RWPE1 (cell line): ENCODE measurements around the gene FOXC1.

Source experiments
- CTCF ChIA-PET: fragments of 350-600 bp; sonication (Branson Sonifier 250); formaldehyde crosslinking; extraction: SDS; loops from one replicate; lab custom pipeline; 2021; lab: Yijun Ruan, JAX
- POLR2A ChIA-PET: fragments of 400-600 bp; formaldehyde crosslinking; extraction: SDS; loops from one replicate; lab custom pipeline; 2020; ENCODE audit warnings: antibody characterized with exemption; ENCODE audit not compliant: low non-redundant PET; lab: Yijun Ruan, JAX
- DNase-seq: peaks from one replicate; pipeline ENCODE4 v3.0.0; 2012; ENCODE audit warnings: low spot score
- H3K27ac ChIP-seq: fragments of 450-650 bp; 2 replicates; pipeline ENCODE4 v1.5.1; 2017
- CTCF ChIP-seq: fragments of 450-650 bp; conservative IDR thresholded peaks from 2 replicates; pipeline ENCODE4 v1.5.1; 2017; ENCODE audit warnings: low read depth, mild to moderate bottlenecking

Gene FOXC1

GRCh38 chr6:1615151-1615852 is 5.6 kb downstream of the FOXC1 start:
- no peak for DNase-seq
- H3K27ac ChIP-seq: no peak overlapping the region
- POLR2A ChIA-PET: interaction anchor here (0.6 kb wide), 1 partner anchor 12 kb away, joined by 3 read pairs; no protein-coding TSS in a partner anchor
- CTCF ChIA-PET: no interaction called here
- TF ChIP-seq CTCF: no peak

GRCh38 chr6:1615853-1616420 is 6.2 kb downstream of the FOXC1 start:
- ChIA-PET CTCF (no interaction called here), POLR2A (interaction anchor here (0.6 kb wide), 2 partner anchors 8 to 13 kb away, joined by 3 to 11 read pairs; no protein-coding TSS in a partner anchor)
- H3K27ac ChIP-seq: no peak overlapping the region
- no peak for TF ChIP-seq CTCF
- DNase-seq: no peak

GRCh38 chr6:1616701-1617463 is 7.2 kb downstream of the FOXC1 start:
- H3K27ac ChIP-seq: no peak overlapping the region
- DNase-seq: no peak
- ChIA-PET CTCF (no interaction called here), POLR2A (no interaction called here)
- TF ChIP-seq CTCF: no peak

- CTCF ChIA-PET: no interaction called here
- TF ChIP-seq CTCF: no peak
- no peak overlapping the region for H3K27ac ChIP-seq
- no peak for DNase-seq
- POLR2A ChIA-PET: no interaction called here
These were observed 8.0 kb downstream of the FOXC1 start for GRCh38 chr6:1617466-1618310.

GRCh38 chr6:1618311-1619097 is 8.8 kb downstream of the FOXC1 start:
- POLR2A ChIA-PET: no interaction called here
- CTCF ChIA-PET: interaction anchor here (0.7 kb wide), 1 partner anchor 87 kb away, joined by 3 read pairs; no protein-coding TSS in a partner anchor

More at GRCh38 chr6:1618311-1619097, 8.8 kb downstream of the FOXC1 start:
- no peak for TF ChIP-seq CTCF
- no peak overlapping the region for H3K27ac ChIP-seq
- DNase-seq: no peak
